Measurements from ENCODE around the gene UBE2V1. TPM values are rescaled to one million over a fixed set of nuclear protein-coding genes. Genes with fewer than 3 reads are reported as not detected.
A peak's percentile ranks its signal among the peaks of the same experiment; 100 is the strongest.
"Not testable (repeated sequence)": the region's sequence is repeated elsewhere in the genome, so short reads cannot be mapped to it uniquely, and the experiment has no call there.

Gene UBE2V1
- total RNA-seq, 4 donors from 2014 or later = 80.5 to 162 (median 99.0) TPM

DNA sequence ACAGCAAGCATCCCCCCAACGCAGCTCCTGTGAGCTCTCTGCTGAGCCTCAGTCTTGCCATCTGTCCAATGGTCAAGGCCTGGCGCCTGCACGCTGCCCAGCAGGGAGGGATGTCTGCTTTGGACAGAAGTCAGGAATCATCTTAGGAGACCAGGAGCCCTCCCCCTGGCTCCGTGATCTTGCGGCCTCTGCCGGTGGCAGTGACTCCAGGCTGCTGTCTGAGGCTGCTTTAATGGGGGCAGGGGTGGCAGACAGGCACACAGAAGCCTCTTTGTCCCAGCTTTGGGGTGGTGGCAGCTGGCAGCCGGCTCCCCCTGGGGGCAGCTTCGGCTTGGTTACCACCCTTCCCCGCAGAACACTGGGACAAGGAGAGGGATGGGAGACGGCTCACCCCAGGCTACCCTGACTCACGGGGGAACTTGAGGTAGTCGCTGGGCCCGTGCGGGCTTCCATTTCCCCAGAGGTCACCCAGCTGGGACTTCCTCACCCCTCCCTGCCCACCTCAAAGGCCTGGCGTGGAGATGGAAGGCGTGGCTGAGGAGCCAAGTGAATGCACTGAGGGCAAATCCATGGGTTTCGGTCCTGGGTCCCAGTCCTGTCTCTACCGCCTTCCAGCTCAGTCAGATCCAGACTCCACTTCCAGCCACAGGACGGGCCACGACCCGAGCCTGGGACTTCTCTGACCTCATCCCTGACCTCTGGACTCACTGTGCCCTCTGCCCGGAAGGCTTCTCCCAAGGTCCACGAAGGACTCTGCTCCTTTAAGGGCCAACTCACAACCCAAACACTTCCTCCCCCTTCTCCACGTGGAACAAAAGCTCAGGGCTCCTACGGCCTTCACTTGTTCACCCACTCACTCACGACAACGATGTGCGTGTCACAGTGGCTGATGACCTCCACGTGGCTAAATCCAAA lies 25.8 kb upstream of the UBE2V1 start:
- DNase-seq (ENCODE audit: low spot score in 2 of 2) = no peak
- Histone ChIP-seq H3K27me3 (no peaks in the 10 kb centered on the region), H3K4me1 (peaks cover 72% of the 10 kb centered on the region), H3K9me3 (no peaks in the 10 kb centered on the region), H3K4me3 (no peak overlapping the region), H3K27ac (peak overlapping the region; percentile 80), H3K36me3 (peaks cover 46% of the 10 kb centered on the region)
- TF ChIP-seq POLR2A (IDR thresholded peaks at IDR 0.05) (no peak), POLR2AphosphoS5 (IDR thresholded peaks at IDR 0.05) (no peak), EP300 (IDR thresholded peaks at IDR 0.05) (no peak)
- TF ChIP-seq, protein P1, sequence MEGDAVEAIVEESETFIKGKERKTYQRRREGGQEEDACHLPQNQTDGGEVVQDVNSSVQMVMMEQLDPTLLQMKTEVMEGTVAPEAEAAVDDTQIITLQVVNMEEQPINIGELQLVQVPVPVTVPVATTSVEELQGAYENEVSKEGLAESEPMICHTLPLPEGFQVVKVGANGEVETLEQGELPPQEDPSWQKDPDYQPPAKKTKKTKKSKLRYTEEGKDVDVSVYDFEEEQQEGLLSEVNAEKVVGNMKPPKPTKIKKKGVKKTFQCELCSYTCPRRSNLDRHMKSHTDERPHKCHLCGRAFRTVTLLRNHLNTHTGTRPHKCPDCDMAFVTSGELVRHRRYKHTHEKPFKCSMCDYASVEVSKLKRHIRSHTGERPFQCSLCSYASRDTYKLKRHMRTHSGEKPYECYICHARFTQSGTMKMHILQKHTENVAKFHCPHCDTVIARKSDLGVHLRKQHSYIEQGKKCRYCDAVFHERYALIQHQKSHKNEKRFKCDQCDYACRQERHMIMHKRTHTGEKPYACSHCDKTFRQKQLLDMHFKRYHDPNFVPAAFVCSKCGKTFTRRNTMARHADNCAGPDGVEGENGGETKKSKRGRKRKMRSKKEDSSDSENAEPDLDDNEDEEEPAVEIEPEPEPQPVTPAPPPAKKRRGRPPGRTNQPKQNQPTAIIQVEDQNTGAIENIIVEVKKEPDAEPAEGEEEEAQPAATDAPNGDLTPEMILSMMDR (IDR thresholded peaks at IDR 0.05) = no peak
- 61% methylated on average over 20 of the region's 29 CpGs for WGBS

GRCh38 chr20:50138120-50138478 lies 25.1 kb upstream of the UBE2V1 start:
- TF ChIP-seq POLR2AphosphoS5 (IDR thresholded peaks at IDR 0.05) (no peak), POLR2A (IDR thresholded peaks at IDR 0.05) (no peak), EP300 (IDR thresholded peaks at IDR 0.05) (no peak)
- TF ChIP-seq, protein P1 (IDR thresholded peaks at IDR 0.05) = no peak
- WGBS = 50% methylated on average over 3 of the region's 5 CpGs
- no peak for DNase-seq (ENCODE audit: low spot score in 2 of 2)
- peak overlapping the region; percentile 80 for H3K27ac ChIP-seq
- no peaks in the 10 kb centered on the region for H3K9me3 ChIP-seq
- H3K36me3 ChIP-seq = peaks cover 47% of the 10 kb centered on the region
- H3K4me1 ChIP-seq = peaks cover 72% of the 10 kb centered on the region
- H3K4me3 ChIP-seq = no peak overlapping the region
- H3K27me3 ChIP-seq = no peaks in the 10 kb centered on the region

DNA sequence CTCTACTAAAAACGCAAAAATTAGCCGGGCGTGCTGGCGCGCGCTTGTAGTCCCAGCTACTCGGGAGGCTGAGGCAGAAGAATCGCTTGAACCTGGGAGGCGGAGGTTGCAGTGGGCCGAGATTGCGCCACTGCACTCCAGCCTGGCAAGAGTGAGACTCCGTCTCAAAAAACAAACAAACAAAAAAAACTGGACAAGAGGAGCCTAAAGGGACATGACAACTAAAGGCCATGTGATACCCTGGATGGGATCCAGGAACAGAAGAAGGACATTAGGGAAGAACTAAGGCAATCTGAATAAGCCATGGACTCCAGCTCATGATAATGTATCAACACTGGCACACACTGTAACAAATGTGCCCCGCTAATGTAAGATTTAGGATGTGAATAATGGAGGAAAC lies 24.8 kb upstream of the UBE2V1 start:
- Histone ChIP-seq H3K36me3 (peaks cover 45% of the 10 kb centered on the region), H3K4me1 (peaks cover 69% of the 10 kb centered on the region), H3K27ac (peak overlapping the region; percentile 80)
- not testable (repeated sequence) for H3K4me3 ChIP-seq; H3K9me3 ChIP-seq; DNase-seq (ENCODE audit: low spot score in 2 of 2); H3K27me3 ChIP-seq
- peak in 1 of 3 donors; percentile 64 for TF ChIP-seq POLR2AphosphoS5 (IDR thresholded peaks at IDR 0.05)
- WGBS = 68% methylated on average over 13 of the region's 13 CpGs

- Histone ChIP-seq H3K4me1 (peaks cover 62% of the 10 kb centered on the region), H3K36me3 (peaks cover 38% of the 10 kb centered on the region), H3K4me3 (no peak overlapping the region), H3K27me3 (no peaks in the 10 kb centered on the region), H3K9me3 (no peaks in the 10 kb centered on the region), H3K27ac (peak overlapping the region; percentile 80)
- WGBS = 93% methylated on average over 15 of the region's 15 CpGs
- TF ChIP-seq, protein P1 (IDR thresholded peaks at IDR 0.05) = no peak
- TF ChIP-seq EP300 (IDR thresholded peaks at IDR 0.05) (no peak), POLR2AphosphoS5 (IDR thresholded peaks at IDR 0.05) (no peak), POLR2A (IDR thresholded peaks at IDR 0.05) (no peak)
- DNase-seq (ENCODE audit: low spot score in 2 of 2) = no peak
Observed at GRCh38 chr20:50136822-50137599, 24.1 kb upstream of the UBE2V1 start.

DNA sequence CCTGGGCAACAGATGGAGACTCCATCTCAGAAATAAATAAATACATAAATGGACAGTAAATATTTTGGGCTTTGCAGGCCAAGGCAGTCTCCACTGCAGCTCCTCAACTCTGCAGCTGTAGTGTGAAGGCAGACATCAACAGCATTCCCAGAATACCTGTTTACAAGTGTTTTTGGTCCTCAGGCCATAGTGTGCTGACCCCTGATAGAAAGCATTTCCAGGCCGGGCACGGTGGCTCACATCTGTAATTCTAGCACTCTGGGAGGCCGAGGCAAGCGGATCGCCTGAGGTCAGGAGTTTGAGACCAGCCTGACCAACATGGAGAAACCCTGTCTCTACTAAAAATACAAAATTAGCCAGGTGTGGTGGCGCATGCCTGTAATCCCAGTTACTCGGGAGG lies 22.2 kb upstream of the UBE2V1 start:
- 96% methylated on average over 7 of the region's 7 CpGs for WGBS
- not testable (repeated sequence) for DNase-seq (ENCODE audit: low spot score in 2 of 2); H3K9me3 ChIP-seq; H3K4me3 ChIP-seq; H3K27ac ChIP-seq; H3K27me3 ChIP-seq
- peaks cover 44% of the 10 kb centered on the region for H3K4me1 ChIP-seq
- peaks cover 24% of the 10 kb centered on the region for H3K36me3 ChIP-seq

Measured in suprapubic skin (tissue), 4 donors.